ENCODE data around the gene CD58.

The CD58 gene

DNA sequence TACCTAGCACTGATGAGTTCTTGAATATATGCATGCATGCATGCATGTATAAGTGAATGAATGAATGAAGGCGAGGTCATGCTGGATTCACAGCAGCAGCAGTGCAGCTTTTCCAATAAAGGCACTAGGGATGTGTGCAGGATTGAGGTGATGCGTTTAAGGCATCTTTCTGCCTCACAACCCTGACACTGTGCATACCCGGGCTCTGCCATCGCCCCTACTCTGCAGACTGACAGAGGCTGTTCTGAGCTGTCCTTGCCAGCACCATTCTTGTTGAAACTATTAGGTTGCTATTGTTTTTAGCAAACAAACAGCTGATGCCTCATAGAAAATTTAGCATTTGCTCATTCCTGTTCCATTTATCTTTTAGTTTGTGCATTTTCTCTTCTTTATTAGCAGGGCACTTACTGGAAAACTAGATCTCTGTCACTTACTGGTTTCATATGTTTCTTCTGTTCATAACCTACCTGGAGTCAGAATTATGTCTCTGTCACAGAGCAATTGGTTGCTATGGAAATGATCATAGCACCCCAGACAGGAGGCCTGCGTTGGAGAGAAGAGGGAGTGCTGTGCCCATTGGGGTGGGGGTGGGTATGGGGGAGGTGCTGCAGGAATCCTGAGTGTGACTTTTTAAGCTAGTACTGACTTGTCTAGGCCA is 79.0 kb downstream of the CD58 start:
- DNase-seq, result no peak

DNA sequence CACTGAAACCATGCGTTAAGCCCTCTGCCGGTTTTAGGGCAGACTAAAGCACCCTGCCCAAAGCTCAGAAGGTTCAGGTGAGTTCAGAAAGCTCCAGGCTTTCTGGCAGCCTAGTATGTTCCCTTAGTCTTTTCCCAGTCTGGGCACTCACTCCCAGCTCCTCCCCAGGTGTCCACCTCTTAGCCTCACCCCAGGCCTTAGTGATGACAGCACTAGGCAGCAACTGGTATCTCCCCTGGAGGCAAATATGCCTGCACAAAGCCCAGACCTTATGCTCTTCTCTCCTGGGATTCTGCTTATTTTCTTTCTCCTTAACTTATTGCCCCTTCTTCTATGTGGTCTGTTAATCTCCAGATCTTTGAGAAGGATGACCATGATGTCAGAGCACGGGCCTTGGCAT is 80.2 kb downstream of the CD58 start:
- DNase-seq, result no peak

GRCh38 chr1:116489231-116489697 is 81.6 kb downstream of the CD58 start:
- DNase-seq, result no peak

GRCh38 chr1:116488071-116488470 is 82.8 kb downstream of the CD58 start:
- no peak for DNase-seq

GRCh38 chr1:116487583-116487982 is 83.2 kb downstream of the CD58 start:
- DNase-seq, result no peak

DNA sequence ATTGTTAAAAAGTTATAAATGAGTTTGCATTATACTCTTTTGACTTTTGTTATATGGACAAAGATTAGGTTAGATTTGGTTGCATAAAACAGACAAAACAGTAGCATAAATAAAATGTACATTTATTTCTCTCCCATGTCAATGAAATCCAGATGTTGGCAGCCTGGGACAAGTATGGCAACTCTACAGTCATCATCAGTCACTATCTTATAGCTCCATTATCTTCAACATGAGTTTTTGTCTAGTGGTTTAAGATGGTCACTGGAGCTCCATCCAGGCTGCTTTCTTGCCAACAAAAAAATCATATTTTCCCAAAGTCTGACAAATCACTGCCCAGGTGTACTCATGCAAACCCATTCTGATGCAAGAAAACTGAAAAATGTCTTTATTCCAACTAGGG is 83.8 kb downstream of the CD58 start:
- DNase-seq, result peak; percentile 41

DNA sequence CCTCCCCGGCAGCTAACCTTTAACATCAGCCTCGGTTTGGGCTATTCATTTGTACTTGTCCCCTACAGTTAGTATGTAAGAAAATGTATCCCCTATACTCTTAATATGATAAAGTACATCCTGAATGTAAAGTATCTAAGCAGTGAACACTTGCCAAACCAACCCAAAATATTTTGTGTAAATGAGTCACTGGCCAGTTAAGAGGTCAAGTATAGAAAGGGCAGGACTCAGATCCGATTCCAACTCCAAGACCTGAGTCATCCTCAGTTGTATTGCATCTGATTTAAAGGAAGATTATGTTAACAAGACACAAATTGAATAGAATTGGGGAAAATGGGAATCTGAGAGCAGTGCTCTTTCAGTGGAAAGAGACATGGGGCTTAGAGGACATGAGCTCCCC is 84.4 kb downstream of the CD58 start:
- peak; percentile 86 for DNase-seq

DNA sequence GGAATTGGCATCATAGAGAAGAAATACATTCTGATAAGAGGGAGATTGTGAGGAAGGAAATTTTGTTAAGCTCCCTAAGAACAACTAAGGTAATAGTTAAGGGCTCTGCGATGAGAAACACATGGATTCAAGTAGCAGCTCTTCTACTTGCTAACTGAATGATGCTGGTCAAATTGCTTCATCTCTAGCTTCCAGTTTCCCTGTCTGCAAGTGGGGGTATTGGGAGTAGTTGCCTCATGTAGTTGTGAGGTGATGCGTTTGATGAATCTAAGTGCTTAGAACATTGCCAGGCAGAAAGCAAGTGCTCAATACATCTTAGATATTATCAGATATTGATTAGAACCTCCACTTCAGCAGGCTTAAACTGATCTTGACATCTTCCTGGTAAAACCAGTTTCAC is 84.8 kb downstream of the CD58 start:
- peak; percentile 35 for DNase-seq

DNA sequence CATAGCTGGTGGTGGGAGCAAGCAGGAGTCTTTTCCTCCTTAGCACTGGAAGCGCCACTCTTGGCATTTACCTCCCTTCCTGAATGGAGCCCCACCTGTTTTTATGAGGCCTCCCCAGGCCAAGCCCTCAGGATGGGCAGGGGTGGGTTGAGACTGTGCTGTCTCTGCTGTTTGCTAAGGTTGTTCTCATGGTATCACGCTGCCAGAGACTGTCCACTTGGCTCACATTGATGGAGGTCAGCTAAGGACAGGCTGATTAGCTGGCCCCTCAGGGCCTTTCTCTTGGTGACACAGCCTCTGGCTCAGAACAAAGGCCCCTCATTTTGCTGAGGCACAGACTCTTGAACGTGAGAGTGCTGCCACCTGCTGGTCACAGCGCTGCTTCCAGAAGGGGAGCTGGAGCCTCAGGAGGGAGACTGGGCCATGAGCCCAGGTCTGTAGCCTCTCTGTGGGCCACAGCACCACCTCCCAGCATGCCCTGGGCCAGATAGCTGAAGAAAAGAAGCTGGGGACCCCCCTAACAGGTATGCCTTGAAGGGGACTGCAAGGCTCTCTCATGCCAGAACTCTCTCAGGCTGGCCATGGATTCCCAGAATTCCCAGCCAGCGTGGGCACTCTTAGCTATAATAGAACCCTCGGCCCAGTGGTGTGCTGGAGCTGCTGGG is 85.6 kb downstream of the CD58 start:
- peak; percentile 80 for DNase-seq

- DNase-seq, result no peak
Measured at GRCh38 chr1:116483481-116484309, 87.1 kb downstream of the CD58 start.

- DNase-seq, result no peak
Measured at GRCh38 chr1:116482490-116482889, 88.3 kb downstream of the CD58 start.

GRCh38 chr1:116481934-116482333 is 88.9 kb downstream of the CD58 start:
- no peak for DNase-seq

DNA sequence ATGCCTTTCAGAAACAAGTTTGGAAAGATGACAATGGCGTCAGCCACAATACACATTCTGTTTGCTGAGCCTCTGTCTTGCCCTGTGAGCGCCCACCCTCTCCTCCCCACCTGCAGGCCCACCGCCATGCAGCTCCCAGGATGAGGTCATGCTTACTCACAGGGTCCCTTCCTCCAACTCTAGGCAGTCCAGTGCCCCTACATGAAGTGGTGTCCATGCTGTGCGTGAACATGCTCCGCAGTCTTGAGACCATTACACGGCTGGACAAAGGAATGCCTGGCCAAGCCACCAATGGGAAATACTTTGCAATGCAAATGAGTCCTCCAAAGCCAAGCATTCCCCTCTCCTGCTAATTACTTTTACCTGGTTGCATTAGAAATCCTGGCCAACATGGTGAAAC is 92.2 kb downstream of the CD58 start:
- DNase-seq, result no peak

GRCh38 chr1:116477429-116477828 is 93.4 kb downstream of the CD58 start:
- no peak for DNase-seq

GRCh38 chr1:116476321-116476720 is 94.5 kb downstream of the CD58 start:
- no peak for DNase-seq

GRCh38 chr1:116475850-116476218 is 95.0 kb downstream of the CD58 start:
- DNase-seq, result no peak

DNA sequence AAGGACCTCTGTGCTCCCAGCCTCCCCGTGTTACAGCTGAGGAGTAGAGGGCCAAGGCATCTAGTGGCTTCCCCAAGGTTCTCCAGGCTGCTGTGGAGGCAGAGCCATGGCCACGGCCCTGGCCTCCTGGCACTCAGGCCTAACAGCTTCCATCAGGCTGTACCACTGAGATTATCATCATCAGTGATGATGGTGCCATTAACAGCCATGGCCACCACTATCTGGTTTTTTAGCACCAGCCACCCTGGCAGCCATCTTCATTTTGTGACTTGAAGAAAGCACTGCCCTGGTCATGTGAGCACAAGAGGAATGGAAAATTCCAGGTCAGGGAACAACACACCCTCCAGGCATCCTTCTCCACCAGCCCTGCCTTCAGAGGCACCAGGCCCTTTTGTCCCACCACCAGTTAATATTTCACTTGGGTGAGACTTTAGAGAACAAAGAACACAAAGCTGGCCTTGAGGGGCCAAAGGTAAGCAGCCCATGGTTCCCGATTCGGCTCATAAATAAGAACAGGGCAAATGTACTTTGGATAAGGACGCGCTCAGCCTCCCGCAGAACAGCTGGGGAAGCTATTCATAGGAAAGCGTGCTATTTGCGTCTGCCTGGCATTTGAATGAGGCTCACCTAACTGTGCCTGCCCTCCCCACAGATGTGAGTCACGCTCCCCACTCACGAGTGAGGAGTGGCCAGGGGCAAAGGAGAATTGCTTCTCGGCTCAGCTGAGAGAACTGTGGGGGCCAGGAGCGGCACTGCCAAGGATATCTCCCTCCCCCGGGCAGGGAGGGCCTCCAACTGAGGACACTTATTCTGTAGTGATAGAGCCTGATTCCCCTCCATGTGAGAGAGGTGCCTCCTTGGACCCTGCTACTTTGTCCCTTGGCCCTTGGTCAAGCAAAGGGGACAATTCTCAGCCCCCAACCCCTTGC is 95.6 kb downstream of the CD58 start:
- no peak for DNase-seq

GRCh38 chr1:116472431-116472961 is 98.3 kb downstream of the CD58 start:
- no peak for DNase-seq

GRCh38 chr1:116471241-116471640 is 99.6 kb downstream of the CD58 start:
- no peak for DNase-seq

GRCh38 chr1:116470671-116471070 is 100.2 kb downstream of the CD58 start:
- DNase-seq, result no peak

GRCh38 chr1:116466810-116467557 is 103.8 kb downstream of the CD58 start:
- DNase-seq, result no peak
